ENCODE measurements around the gene STK11.

The STK11 gene

GRCh38 chr19:1223018-1223855 is 17.7 kb downstream of the STK11 start:
- TF ChIP-seq CTCF (IDR thresholded peaks at IDR 0.05) = peak; percentile 55

DNA sequence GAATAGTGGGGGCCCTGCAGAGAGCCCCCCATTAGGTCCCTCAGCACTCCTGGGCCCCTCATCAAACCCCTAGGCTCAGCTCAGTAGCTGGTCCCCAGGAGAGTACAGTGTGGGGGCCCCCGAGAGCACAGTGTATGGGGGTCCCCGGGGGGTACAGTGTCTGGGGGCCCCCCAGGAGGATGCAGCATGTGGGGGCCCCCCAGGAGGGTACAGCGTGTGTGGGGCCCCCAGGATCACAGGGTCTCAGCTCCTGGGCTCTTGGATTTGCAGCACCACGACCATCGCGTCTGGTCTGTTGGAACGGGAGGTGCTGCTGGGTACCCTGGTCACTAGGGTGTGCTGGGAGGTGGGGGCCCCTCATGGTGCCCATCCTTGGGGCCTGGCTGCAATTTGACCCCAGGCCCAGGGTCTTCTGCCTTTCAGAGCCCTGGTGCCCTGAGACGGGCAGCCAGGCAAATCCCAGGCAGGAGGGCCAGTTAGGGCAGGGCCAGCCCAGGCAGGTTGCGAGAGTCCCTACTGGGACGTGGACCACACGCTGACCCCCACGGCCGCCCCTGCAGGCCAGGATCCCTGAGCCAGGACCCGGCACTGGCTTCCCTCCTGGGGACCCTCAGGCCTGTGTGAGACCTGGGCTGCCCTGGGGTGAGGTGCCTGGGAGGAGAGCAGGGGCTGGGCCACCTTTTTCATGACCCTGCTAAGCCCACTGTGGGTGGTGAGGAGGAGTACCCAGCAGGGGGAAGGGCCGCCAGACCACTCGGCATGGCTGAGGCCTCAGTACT is 18.7 kb downstream of the STK11 start:
- no peak for TF ChIP-seq CTCF (IDR thresholded peaks at IDR 0.05)

- TF ChIP-seq CTCF (IDR thresholded peaks at IDR 0.05) = no peak
Observed at GRCh38 chr19:1224847-1225246, 19.3 kb downstream of the STK11 start.

GRCh38 chr19:1225440-1226226 is 20.1 kb downstream of the STK11 start:
- no peak for TF ChIP-seq CTCF (IDR thresholded peaks at IDR 0.05)

GRCh38 chr19:1226227-1226518 is 20.6 kb downstream of the STK11 start:
- TF ChIP-seq CTCF (IDR thresholded peaks at IDR 0.05) = no peak

DNA sequence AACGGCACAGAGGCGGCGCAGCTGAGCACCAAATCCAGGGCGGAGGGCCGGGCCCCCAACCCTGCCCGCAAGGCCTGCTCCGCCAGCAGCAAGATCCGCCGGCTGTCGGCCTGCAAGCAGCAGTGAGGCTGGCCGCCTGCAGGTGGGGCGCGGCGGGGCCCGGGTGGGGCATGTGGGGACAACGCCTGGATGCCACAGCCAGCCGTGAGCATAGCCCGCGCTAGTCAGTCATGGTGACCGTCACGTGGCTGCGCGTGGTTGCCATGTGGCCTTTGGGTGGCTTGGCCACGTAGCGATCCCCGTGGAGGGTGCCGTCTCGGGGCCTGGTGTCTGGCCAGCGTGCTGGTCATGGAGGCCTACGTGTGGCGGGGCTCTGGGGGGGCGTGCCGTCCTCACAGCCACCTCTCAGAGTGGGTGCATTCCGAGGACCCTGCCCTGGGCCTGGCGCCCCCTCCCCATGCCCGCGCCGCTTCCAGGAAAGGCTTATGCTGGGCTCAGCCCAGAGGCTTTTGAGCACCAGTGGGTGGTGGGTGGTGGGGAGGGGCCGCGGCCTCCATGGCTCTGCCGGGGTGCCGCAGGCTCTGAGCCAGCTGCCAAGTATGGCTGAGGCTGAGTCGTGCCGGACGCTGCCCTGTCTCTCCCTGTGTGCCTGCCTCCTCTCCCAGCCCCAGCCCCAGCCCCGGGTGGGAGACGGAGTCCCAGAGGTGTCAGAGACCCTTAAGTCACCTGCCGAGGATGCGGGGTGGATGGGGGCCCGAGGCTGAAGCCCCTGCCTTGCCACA is 21.1 kb downstream of the STK11 start:
- TF ChIP-seq CTCF (IDR thresholded peaks at IDR 0.05) = no peak

Data from LNCAP (cell line).